CD4-positive, alpha-beta T cell treated with Interleukin-15 for 4 hours (primary cell): ENCODE measurements around the gene VPS16.

Experiments
- DNase-seq: peaks from one replicate; pipeline ENCODE4 v3.0.0-alpha.2; 2020; ENCODE audit warnings: low spot score

The VPS16 gene

DNA sequence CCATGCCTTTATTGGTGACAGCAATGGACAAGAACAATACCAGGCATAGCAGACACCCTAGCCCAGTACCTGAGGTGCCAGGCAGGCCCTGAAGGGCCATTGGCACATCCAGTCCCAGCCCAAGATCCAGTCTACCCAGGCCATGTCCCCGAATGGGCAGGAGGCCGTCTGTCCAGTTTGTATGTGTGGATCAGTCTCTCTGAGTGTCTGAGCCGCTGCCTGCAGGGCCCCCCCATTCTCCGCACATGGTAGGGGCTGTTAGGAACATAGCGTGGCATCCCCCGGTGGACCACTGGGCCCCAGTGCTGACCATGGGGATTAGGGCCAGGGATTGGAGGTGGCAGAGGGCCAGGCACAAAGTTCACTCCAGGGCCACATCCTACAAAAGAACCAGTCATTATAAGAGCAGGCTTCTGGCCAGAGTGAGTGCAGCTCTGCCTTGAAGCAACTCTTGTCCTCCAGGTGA lies 5.2 kb upstream of the VPS16 start:
- no peak for DNase-seq

DNA sequence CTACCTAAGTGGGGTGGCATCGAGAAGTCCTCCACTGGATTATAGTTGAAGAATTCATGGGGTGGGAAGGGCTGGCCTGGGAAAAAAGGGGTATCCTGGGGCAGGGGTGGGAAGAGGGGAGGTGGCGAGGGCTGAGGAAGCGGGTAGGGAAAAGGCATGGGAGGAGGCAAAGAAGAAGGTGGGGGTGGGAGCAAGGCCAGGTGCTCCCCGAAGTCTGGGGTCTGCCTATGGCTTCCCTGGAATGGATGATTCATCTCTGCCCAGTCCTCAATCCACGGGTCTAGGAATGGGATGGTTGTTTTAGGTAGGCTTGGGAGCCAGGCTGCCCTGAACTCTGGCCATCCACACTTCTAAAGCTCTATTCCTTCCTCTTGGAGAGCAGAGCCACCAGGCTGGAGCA lies 4.5 kb upstream of the VPS16 start:
- no peak for DNase-seq

DNA sequence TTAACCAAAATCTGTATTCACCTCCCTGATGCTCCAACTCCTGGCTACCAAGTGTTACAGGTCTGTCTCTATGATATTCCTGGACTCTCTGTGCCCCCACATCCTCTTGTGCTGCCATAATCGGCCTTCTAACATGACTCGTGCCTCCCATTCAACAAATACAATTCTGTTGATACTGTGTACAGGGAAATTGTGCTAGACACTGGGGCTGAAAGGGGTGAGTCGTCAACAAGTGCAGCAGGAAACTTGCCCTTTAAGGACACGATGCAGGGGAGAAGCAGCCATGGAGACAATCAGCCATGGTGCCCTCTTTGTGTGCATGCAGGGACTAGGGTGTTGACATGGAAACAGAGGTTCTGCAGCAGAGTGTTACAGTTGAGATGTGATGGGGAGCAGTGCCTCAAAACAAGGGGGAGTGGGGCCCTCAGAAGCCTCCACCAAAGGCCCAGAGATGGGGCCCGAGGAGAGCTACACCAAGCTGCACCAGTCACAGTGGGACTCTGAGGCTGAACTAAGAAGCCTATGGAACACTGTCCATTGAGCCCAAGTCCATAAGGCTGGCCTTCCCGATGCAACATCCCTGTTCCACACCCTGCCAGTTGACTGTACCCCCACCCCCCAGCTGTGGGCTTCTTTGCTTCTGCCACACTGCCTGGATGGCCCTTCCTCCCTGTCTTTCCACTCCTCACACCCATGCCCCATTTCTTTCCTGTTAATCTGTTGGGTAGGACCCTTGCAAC lies 3.2 kb upstream of the VPS16 start:
- no peak for DNase-seq

DNA sequence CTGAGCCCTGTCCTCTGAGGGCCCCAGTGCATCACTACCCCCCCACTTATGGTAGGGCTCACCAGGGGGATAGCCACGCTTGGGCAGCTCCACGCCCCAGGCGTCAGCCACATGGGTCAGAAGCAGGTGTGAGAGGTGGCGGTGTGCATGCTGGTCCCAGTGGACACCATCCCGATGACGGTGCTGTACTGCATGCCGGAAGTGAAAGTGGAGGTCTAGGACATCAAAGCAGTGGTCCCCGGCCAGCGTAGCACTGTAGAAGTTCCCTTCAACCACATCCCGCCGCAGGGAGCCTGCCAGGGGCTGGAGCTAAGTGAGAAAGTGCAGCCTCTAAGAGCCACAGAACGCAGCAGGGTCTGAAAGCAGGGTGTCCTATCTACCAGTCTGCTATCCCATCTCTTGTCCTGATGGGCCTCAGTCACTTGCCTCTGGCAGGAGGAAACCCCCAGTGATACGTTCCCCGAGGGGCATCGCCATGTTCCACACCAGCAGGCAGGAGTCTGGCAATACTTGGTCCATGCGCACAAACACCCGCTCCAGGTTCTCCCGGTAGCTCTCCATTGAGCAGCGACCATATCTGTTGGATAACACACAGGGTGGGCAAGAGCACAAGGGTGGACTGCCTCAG lies 2.3 kb upstream of the VPS16 start:
- no peak for DNase-seq

DNA sequence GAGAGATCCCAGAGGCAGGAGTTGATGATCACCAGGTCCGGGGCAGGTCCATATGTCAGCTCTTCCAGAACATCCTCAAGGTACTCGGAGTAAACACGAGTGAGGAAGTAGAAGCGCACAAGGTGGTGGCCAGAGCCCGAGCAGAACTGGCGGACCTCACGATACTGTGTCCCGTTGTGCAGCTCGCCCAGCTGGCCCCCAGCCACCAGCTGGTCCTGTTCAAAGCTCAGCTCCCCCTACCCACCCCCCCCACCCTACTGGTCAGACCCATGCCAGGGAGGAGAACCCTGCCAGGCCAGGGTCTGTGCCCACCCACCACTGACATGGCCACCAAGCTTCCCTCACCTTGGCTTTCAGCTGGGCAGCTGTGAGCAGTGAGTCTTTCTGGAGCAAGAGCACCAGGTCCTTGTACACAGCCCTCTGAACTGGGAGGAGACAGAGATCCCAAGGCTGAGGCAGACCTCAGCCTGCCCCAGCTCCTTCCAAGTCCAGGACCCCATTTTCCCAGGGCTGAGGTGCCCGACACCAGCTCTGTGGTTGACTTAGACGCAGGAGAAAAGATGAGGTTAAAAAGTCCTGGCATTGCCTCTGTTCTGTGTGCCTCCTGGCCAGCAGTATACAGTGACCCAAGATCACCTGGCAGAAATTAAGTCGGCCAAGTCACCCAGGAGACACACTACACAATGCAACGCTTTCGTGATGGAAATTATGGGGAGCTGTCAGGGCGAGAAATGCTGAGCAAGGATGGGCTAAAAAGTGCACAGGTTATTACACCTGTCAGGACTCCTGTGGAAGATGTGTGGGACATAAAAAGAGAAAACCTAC lies 1.5 kb upstream of the VPS16 start:
- DNase-seq, result no peak

DNA sequence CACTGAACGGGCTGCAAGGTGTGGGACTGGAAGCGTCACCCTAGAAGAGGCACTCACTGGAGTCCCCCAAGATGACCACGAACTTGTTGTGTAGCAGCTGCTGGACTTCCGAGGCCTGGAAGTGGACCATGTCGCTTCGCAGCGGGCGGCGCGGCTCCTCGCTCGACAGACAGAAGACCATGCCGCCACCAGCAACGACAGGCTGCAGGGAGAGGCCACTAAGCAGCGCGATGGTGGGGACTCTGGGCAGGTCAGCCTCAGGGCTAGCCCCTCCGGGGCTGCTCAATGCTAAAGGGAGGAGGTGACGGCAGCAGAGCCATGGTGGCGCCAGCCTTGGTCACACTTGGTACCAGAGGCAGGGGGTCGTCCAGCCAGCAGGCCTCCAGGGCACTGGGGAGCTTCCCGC lies 810 bp upstream of the VPS16 start:
- no peak for DNase-seq

DNA sequence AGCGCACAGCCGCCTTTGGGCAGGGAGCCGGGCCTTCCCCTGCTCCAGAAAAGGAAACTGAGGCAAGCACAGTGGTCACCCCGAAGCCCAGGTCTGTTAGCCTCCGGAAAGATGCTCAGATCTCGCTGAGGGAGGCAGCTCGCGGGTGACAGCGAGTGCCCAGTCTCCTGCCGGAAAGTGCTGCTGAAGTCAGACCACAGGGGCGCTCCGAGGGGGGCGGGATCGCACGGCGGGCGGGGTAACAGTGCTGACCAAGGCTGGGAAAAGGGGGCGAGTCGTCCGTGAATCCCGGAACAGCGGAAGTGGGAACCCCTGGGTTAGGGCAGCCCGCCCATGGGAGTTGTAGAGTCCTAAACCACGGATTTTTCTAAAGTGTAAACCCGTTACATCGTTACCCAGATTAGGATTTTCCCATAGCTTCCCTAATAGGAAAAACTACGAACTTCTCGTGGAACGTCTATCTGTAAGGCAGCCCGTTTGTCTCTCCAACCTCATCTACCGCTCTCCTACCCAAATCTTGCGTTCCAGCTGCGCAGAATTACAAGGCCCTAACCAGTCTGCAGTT lies 504 bp downstream of the VPS16 start:
- peak; percentile 24 for DNase-seq

DNA sequence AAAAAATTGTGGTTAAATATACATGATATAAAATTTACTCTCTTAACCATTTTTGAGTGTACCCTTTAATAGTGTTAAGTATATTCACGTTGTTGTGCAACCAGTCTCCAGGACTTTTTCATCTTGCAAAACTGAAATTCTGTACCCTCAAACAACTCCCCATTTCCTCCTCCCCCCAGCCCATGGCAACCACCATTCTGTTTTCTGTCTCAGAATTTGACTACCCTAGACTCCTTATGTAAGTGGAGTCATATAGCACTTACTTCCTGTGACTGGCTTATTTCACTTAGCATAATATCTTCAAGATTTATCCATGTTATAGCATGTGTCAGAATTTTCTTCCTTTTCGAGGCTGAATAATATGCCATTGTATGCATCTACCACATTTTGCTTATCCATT lies 5.1 kb downstream of the VPS16 start:
- DNase-seq, result no peak

DNA sequence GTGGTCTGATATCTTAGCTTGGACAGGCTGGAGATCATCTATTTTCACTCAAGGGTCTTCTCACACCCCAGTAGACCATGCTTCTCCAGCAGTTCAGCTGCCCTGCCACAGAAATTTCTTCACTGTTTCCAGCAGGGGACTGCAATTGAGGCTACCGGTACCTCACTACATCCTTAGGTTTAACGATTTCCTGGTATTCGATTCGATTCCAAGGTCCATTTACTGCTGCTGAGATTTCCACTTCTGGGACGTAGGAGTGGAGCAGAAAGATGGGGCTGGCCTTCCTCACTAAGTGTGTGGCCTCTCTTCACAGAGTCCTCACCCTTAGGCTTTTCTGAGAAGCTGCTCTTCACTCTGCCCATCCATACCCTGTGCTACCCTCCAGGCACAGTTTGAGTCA lies 6.2 kb downstream of the VPS16 start:
- DNase-seq, result no peak

DNA sequence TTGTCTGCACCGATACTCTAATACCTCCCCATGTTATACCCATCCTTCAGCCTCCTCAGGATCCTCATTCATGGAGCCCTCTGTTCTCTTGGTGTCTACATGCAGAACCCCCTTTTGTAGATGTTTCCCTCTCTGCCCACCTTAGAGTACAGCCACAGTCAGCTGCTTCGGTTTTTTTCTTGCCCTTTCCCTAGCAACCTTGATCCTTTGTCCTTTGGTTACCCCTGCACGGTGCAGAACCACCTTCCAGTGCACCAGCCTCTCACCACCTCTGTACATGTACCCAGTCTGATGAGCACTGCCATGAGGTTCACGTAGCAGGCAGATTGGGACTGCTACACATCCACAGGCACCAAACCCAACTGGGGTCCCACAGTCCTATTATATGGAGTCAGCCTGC lies 7.3 kb downstream of the VPS16 start:
- no peak for DNase-seq

DNA sequence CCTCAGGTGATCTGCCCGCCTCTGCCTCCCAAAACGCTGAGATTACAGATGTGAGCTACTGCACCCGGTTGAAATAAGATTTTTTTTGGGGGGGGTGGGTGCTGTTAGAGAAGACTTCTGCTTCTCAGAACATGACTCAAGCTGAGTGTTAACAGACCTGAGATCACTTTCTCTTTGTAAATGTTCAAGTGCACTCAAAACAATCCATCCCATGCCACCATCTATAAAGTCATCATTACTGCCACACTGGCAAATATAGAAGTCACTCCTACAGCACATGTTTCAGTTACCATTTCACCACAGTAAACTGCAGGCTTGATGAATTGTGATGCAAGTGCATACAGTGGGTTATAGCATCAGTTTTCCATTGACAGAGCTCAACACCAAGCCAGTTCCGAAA lies 9.0 kb downstream of the VPS16 start:
- DNase-seq, result no peak

DNA sequence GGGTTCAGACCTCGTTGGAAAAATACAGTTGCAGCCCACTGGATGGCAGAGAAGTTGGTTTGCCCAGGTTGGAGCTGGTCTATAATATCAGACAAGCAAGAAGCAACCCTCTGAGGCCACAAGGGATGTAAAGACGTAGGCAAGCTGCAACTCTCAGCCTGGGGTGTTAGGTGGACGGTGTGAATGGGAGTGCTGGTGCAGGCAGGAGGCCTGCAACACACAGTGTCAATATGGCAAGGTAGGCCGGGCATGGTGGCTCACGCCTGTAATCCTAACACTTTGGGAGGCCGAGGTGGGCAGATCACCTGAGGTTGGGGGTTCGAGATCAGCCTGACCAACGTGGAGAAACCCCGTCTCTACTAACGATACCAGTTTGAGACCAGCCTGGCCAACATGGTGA lies 10.5 kb downstream of the VPS16 start:
- no peak for DNase-seq

DNA sequence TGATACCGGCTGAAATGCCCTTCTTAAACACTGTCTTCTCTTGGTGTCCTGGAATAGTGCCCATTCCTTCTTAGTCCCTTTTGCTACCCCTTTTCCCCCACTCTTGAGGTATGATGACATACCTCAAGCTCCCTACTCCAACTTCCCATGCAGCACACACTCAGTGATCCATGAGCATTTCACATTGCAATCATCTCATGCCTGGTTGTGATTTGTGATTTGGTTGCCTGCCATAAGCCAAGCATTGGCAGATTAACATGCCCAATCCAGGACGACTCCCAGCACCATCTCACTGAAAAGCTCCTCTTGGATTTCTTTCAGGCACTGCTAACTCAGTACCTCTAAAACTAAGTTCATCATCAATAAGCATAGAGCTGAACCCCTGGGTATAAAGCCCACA lies 18.0 kb downstream of the VPS16 start:
- DNase-seq, result no peak

DNA sequence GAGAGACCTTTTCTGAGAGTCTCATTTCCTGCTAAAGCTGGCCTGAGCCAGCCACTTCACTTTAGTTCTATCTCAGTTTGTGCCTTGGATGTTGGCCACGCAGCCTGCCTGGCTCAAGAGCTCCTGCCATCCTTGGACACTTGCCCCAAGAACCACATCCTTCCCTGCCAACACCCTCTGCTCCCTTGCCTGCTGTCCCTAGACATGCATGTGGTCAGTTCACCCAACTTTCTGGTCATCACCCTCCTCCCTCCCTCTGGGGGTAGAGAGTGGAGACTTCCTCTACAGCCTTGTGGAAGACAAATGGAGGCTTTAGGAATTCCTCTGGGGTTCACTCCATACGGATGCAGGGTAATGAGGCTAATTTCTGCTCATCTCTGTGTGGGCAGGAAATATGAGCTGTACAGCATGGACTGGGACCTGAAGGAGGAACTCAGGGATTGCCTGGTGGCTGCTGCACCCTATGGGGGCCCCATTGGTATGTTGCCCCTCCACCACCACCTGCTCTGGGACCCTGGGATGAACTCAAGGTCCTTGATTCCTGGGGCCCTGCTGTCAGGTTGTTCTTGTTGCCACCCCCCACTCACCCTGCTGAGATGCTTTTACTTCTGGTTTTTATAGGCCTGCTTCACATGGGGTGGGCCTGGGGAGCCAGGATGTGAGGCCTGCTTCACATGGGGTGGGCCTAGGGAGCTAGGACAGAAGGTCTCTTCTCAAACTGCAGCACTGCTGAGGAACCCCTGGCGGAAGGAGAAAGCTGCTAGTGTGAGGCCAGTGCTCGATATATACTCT lies 19.0 kb downstream of the VPS16 start:
- no peak for DNase-seq

DNA sequence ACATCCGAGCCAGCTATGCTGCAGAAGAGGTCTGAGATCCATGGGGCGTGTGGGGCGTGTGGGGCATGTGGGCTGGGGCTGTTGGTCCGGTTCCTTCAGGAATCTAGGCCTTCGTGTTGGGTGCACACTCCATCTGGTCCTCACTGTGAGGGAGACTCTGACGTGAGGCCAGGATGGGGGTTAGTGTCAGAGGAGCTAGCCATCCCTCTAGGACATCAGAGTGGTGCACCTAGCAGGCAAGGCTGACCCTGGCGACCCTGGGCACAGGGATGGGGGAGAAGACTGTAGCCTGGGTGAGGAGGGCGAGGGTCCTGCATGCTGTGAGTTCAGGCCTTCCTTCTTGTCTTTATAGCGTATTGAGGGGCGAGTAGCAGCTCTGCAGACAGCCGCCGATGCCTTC lies 24.1 kb downstream of the VPS16 start:
- no peak for DNase-seq

DNA sequence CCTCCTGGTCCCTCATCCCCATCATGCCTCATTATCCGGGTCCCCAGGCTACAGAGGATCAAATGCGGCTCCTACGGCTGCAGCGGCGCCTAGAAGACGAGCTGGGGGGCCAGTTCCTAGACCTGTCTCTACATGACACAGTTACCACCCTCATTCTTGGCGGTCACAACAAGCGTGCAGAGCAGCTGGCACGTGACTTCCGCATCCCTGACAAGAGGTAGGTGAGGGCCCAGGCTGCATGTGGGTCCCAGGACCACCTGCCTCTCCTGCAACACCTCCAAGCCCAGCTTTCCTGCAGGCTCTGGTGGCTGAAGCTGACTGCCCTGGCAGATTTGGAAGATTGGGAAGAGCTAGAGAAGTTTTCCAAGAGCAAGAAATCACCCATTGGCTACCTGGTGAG lies 24.6 kb downstream of the VPS16 start:
- DNase-seq, result no peak

DNA sequence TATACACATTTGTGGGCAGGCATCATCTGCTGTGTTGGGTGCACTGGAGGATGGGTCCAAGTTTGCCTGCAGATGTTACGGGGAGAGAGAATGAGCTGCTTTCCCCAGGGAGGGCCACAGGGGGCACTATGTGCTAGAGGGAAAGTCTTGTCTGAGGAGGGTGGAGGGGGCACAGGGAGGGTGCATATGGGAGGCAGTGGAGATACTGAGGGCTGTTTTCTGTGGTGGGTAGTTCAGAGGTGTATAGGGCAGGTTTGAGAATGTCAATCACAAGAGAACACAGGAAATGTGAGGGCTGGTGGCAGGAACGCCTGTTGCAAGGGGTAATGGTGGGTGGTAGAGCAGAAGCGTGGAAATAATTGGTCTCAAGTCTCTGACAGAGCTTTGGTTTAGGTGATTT lies 25.1 kb downstream of the VPS16 start:
- peak; percentile 30 for DNase-seq

DNA sequence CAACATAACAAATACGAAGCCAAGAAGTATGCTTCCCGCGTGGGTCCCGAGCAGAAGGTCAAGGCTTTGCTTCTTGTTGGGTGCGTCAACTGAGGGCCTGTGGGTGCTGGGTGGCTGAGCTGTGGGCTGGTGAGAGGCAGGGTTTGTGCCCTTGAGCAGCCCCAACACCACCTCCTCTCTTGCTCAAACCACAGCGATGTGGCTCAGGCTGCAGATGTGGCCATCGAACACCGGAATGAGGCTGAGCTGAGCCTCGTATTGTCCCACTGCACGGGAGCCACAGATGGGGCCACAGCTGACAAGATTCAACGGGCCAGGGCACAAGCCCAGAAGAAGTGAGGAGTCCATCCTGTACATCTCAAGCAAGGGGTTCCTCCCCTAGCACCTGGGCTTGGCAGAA lies 25.7 kb downstream of the VPS16 start:
- DNase-seq, result no peak

DNA sequence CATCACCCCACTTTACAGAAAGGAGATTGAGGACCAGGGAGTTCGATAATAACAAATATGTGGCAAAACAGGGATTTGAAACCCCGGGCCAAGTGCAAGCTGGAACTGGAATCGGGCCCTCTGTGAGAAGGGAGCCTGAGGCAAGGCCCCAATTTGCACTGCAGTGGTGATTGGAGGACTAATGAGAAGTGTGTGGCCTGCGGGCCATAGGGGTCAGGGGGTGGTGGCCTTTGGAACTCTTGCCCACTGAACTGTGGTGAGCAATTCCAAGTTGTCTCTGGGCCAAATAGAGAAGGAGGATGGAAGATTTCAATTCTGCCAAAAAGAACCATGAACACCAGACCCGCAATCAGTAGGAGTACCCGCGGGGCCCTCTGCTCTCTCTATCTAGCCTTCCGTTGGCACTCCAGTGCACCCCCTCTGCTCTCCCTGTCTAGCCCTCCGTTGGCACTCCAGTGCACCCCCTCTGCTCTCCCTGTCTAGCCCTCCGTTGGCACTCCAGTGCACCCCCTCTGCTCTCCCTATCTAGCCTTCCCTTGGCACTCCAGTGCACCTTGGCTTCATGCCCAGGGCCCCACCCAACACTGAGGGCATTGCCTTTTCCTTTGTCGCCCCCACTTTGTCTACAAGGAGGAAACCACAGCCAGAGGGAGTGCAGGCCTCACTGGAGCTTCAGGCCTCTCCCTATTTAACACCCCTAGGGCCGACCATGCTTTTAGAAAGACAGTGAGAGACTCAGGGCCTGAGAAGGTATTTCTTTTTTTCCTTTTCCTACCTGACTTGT lies 26.7 kb downstream of the VPS16 start:
- no peak for DNase-seq

DNA sequence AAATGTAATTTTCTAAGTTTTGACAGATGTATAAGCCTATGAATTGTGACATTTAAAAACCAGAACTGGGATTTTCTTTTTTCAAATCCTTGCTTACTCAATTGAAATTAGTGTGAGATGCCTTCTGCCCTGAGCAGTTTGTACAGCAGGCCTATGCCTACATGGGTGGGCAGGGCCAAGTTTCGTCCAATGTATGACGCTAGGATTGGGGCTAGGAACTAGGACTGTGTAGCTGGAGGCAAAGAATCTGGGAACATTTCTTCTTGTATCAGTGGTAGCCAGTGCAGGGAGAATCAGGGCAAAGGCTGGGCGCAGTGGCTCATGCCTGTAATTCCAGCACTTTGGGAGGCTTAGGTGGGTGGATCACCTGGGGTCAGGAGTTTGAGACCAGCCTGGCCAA lies 28.8 kb downstream of the VPS16 start:
- DNase-seq, result no peak

DNA sequence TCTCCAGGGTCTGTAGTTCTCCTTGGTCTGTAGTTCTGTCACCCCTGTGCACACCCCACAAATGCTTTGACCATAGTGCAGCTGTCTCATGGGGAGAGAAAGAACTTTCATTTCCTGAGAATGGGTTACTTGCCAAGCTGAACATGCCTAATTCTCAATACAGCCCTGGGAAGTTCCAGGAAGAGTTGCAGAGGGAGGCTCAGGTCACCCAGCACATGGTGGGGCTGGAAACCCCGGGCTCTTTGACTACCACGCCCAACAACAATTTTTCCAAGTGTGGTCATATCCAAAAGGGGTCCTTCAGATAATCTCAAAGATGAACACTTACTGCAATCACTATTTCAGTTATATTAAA lies 30.5 kb downstream of the VPS16 start:
- no peak for DNase-seq
